Stomach smooth muscle (tissue), 2 donors: ENCODE measurements around the gene B4GALNT3.

Experiments used
- H3K27ac ChIP-seq: one replicate; pipeline ENCODE4 v1.7.0; 2013; ENCODE audit warnings: mild to moderate bottlenecking, low read length, inconsistent platforms
- H3K27me3 ChIP-seq, 2 donors: one replicate each; pipeline ENCODE4 v1.7.0; 2013; ENCODE audit warnings: low read length in 2 of 2; ENCODE audit not compliant: insufficient read depth in 2 of 2, control insufficient read depth in 1 of 2
- H3K36me3 ChIP-seq, 2 donors: one replicate each; pipeline ENCODE4 v1.7.0; 2013; ENCODE audit warnings: low read length in 2 of 2; ENCODE audit not compliant: control insufficient read depth in 2 of 2, insufficient read depth in 2 of 2
- H3K4me1 ChIP-seq: one replicate; pipeline ENCODE4 v1.7.0; 2013; ENCODE audit warnings: low read length; ENCODE audit not compliant: control insufficient read depth, insufficient read depth
- H3K4me3 ChIP-seq, 2 donors: one replicate each; pipeline ENCODE4 v1.7.0; 2013; ENCODE audit warnings: low read length in 2 of 2
- H3K9ac ChIP-seq, 2 donors: one replicate each; pipeline ENCODE4 v1.7.0; 2013; ENCODE audit warnings: low read length in 2 of 2, mild to moderate bottlenecking in 1 of 2
- H3K9me3 ChIP-seq, 2 donors: one replicate each; pipeline ENCODE4 v1.7.0; 2013; ENCODE audit warnings: low read length in 2 of 2; ENCODE audit not compliant: control insufficient read depth in 2 of 2
- donor health status: healthy.
- donor health status: Pancreatic carcinoma.

B4GALNT3 gene

DNA sequence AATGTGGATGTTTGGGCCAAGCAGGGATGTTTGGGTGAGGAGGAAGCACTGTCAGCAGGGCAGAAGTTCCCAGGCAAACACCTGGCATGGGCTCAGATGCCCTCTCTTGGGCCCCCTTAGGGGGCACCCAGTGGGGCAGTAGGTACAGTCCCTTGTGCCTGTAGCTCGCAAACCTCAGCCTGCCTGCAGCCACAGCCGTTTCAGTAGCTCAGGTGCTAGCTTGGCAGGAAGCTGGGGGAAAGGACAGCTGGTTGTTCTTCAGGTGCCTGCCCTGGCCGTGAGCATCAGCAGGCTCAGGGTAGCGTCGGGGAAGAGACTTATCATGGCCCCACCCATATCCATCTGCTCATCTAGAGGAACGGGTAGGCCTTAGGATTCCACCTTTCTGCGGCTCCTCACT lies 67.5 kb downstream of the B4GALNT3 start:
- Histone ChIP-seq H3K36me3 (no peaks in the 10 kb centered on the region), H3K4me1 (no peaks in the 10 kb centered on the region), H3K4me3 (no peak overlapping the region), H3K27ac (no peak overlapping the region), H3K9me3 (peaks cover 3% of the 10 kb centered on the region in 2 donors), H3K9ac (no peak overlapping the region), H3K27me3 (peaks cover 0 to 2% of the 10 kb centered on the region in 2 donors)

DNA sequence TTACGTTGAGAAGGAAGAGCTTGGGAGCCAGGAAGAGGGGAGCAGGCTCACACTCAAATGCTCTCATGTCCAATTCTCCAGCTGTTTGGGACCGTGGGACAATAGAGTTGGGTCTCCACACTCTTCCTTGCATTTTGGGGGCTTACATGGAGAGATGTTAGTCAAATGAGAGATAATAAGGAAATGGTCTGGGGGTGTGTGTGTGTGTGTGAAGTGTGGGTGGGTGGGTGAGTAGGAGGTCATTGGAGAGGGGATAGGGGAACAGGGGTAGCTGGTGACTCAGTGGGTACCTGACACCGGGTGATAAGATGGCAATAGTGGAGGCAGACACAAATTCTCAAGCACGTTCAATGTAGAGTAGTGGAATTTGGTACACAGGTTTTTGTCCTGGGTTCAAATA lies 68.0 kb downstream of the B4GALNT3 start:
- Histone ChIP-seq H3K36me3 (no peaks in the 10 kb centered on the region), H3K9ac (no peak overlapping the region), H3K4me1 (no peaks in the 10 kb centered on the region), H3K27ac (no peak overlapping the region), H3K4me3 (no peak overlapping the region), H3K27me3 (peaks cover 0 to 2% of the 10 kb centered on the region in 2 donors), H3K9me3 (peaks cover 4 to 8% of the 10 kb centered on the region in 2 donors)

DNA sequence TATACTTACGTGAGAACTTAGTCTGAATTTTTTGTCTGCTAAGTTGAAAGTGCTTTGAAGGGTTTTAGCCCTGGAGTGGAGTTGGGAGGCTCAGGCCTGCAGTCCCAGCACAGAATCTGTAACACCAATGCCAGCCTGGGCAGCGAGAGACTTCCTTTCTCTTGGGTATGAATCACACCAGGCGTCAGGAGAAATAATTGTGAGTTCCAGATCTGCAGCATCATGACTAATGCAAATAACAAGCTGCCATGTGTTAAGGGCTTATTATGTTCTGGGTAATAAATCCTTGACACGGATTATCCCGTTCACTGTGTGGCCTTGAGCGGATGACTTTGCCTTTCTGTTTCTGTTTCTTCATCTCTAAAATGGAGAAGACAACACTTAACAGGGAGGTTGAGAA lies 70.6 kb downstream of the B4GALNT3 start:
- H3K27ac ChIP-seq: no peak overlapping the region
- no peaks in the 10 kb centered on the region for H3K36me3 ChIP-seq
- H3K27me3 ChIP-seq: peaks cover 0 to 3% of the 10 kb centered on the region in 2 donors
- H3K4me1 ChIP-seq: no peaks in the 10 kb centered on the region
- no peak overlapping the region for H3K4me3 ChIP-seq
- peaks cover 4 to 10% of the 10 kb centered on the region in 2 donors for H3K9me3 ChIP-seq
- H3K9ac ChIP-seq: no peak overlapping the region

DNA sequence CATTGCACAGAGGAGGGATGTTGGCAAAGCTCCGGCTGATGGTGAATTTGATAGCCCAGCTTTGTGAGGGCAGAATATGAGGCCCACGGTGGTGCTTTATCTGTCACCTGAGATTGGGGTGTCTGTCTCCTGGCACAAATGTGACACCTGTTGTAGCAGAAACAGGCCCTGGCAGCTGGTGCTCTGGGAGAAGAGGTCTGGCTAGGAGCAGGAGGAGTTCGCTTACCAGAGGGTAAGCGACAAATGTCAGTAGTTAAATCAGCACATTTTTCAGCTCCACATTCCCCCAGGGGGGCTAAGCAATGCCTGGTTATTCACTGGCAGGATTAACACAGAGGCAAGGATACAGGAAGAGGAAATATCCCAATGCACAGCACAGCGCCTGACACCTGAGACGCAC lies 71.1 kb downstream of the B4GALNT3 start:
- no peak overlapping the region for H3K27ac ChIP-seq
- H3K4me3 ChIP-seq: no peak overlapping the region
- no peak overlapping the region for H3K9ac ChIP-seq

DNA sequence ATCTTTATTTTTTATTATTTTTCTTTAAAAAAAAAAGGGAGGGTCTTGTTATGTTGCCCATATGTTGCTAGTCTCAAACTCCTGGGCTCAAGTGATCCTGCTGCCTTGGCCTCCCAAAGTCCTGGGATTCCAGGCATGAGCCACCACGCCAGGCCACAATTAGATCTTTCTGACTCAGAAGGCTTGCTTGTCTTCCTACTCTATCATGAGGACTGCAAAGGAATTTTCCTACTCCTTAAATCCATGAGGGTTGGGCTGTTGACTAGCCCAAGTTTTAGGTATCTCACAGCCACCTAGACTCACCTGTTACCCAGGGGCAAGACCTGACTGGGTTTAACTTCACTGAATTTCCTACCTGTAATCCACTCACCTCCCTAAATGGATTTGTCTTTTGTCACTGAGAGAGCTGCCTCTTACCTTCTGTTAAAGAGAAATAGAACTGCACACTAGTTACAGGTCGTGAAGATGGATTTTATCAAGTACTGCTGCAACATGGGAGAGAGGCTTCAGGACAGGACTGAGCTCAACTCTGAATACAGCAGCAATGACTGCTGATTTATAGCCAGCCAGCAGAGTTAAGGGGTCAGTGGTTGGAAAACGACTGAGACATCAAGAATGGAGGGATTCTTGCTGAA lies 72.3 kb downstream of the B4GALNT3 start:
- peaks cover 4 to 10% of the 10 kb centered on the region in 2 donors for H3K9me3 ChIP-seq
- H3K27me3 ChIP-seq: peaks cover 0 to 2% of the 10 kb centered on the region in 2 donors
- no peak overlapping the region for H3K9ac ChIP-seq
- no peaks in the 10 kb centered on the region for H3K36me3 ChIP-seq
- no peaks in the 10 kb centered on the region for H3K4me1 ChIP-seq
- H3K4me3 ChIP-seq: no peak overlapping the region
- no peak overlapping the region for H3K27ac ChIP-seq

More for the DNA sequence above, 71.1 kb downstream of the B4GALNT3 start:
- Histone ChIP-seq H3K9me3 (peaks cover 4 to 10% of the 10 kb centered on the region in 2 donors), H3K36me3 (no peaks in the 10 kb centered on the region), H3K4me1 (no peaks in the 10 kb centered on the region), H3K27me3 (peaks cover 0 to 3% of the 10 kb centered on the region in 2 donors)

DNA sequence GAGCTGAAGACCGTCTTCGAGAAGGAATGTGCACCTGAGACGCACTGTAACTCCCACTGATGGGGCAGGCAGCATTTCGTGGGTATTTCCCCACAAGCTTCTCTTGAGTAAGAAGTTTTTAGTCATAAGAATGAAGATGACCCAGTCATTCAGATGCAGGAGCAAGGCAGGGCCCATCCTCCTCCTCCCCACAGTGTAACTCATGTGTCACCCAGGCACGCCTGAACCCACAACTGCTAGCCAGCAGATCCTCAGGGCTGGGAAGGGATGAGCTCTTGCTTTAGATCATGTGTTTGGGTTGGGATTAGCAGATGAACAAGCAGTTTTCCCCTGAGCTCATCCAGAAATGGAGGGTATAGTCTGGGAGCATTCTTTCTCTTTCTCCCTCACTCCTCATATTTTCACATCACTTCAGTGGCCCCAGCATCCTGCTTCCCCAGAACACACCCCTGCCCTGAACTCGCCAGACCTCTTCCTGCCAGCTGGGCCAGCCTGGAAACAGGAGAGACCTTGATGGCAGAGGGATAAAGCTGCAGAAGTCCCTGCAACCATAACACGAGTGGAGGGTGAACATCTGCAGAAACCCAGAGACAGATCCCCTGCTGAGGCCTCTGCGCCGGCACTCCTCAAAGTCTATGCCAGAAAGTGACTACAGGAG lies 73.3 kb downstream of the B4GALNT3 start:
- Histone ChIP-seq H3K27ac (no peak overlapping the region), H3K36me3 (no peaks in the 10 kb centered on the region), H3K27me3 (peaks cover 0 to 2% of the 10 kb centered on the region in 2 donors), H3K4me1 (no peaks in the 10 kb centered on the region), H3K4me3 (no peak overlapping the region), H3K9me3 (peaks cover 4 to 10% of the 10 kb centered on the region in 2 donors), H3K9ac (no peak overlapping the region)

DNA sequence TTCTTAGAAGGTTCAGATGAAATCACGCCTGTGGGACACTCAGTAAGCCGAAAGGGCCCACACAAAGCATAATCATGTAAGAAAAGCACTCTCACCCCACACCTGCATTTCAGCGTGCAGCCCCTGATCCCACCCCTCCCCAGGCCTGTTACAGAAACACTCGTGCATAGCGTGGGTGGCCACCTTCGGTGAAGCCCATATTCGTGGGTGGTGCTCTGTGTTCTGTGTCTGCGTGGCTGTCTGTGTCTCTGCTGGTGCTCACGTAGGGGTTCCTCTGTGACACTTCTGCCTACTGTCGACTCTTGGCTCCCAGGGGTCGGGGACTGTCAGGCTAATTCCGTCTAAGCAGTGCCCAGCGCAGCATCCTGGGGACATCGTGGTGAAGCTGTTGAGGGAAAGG lies 74.0 kb downstream of the B4GALNT3 start:
- no peaks in the 10 kb centered on the region for H3K36me3 ChIP-seq
- no peak overlapping the region for H3K9ac ChIP-seq
- peaks cover 4 to 10% of the 10 kb centered on the region in 2 donors for H3K9me3 ChIP-seq
- peaks cover 0 to 2% of the 10 kb centered on the region in 2 donors for H3K27me3 ChIP-seq
- H3K27ac ChIP-seq: no peak overlapping the region
- no peaks in the 10 kb centered on the region for H3K4me1 ChIP-seq
- no peak overlapping the region for H3K4me3 ChIP-seq

DNA sequence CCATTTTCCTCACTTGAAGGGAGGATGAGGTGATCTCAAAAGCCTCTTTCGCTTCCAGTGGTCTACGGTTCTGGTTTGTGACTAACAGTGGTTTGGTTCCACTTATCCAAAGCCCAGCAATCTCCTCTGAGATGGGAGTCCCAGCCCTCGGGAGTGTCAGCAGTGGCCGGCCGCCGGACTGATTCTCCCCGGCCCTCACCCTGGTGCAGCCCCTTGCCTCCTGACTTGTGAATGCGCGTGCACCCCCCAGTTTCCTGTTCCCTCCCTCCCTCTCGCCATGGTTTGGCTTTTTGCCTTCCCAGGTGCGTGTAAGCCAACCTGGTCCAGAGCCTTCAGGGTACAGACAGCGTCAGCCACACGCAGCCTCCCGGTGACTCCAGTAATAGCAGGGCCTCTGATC lies 74.5 kb downstream of the B4GALNT3 start:
- H3K4me1 ChIP-seq: no peaks in the 10 kb centered on the region
- H3K27ac ChIP-seq: no peak overlapping the region
- H3K4me3 ChIP-seq: no peak overlapping the region

DNA sequence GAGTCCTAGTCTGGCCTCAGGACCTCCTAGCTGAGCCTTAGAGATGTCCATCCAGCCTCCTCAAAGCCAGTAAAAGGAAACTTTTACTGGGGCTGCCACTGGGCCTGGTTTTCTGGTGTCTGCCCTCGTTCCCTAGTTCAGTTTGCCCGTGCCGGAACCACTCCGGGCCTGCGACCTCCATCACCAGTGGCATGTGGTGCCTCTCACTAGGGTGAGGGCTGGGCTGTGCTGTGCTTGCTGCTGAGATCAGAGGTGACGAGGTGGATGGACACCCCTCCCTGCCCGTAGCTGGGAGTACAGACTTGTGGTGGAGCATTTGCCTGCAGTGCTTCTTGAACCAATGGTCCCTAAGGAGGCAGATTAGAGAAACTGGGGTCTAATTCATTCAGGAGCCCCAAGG lies 75.7 kb downstream of the B4GALNT3 start:
- Histone ChIP-seq H3K36me3 (no peaks in the 10 kb centered on the region), H3K27ac (no peak overlapping the region), H3K9me3 (peaks cover 4 to 10% of the 10 kb centered on the region in 2 donors)

More for the DNA sequence above, 74.5 kb downstream of the B4GALNT3 start:
- Histone ChIP-seq H3K27me3 (peaks cover 0 to 2% of the 10 kb centered on the region in 2 donors), H3K9me3 (peaks cover 4 to 10% of the 10 kb centered on the region in 2 donors), H3K9ac (no peak overlapping the region), H3K36me3 (no peaks in the 10 kb centered on the region)

DNA sequence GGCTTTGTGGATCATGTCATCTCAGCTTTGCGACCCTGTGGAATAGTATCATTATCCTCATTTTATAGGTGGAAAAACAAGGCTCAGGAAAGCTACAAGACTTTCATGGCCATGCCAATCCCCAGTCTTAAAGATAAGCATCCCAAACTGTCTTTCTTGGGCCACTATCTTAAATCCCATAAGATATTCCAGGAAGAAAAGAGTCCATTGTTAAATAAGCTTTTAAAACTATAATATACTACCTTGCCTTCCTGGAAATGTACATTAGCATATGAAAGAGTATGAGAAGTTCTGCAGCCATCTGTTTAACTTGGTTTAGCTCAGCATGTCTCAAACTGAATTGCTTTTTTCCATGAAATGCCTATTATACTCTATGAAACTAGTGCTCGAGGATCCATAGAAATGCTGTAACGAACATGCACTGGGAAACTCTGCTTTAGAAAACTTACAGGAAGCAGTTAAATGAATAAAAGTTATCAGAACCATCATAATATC lies 77.1 kb downstream of the B4GALNT3 start:
- H3K9ac ChIP-seq: no peak overlapping the region
- no peak overlapping the region for H3K4me3 ChIP-seq
- H3K27me3 ChIP-seq: peaks cover 0 to 2% of the 10 kb centered on the region in 2 donors
- no peaks in the 10 kb centered on the region for H3K36me3 ChIP-seq
- no peaks in the 10 kb centered on the region for H3K4me1 ChIP-seq
- peaks cover 4 to 10% of the 10 kb centered on the region in 2 donors for H3K9me3 ChIP-seq
- no peak overlapping the region for H3K27ac ChIP-seq

More for the DNA sequence above, 75.7 kb downstream of the B4GALNT3 start:
- Histone ChIP-seq H3K4me1 (no peaks in the 10 kb centered on the region), H3K27me3 (peaks cover 0 to 2% of the 10 kb centered on the region in 2 donors), H3K4me3 (no peak overlapping the region), H3K9ac (no peak overlapping the region)

DNA sequence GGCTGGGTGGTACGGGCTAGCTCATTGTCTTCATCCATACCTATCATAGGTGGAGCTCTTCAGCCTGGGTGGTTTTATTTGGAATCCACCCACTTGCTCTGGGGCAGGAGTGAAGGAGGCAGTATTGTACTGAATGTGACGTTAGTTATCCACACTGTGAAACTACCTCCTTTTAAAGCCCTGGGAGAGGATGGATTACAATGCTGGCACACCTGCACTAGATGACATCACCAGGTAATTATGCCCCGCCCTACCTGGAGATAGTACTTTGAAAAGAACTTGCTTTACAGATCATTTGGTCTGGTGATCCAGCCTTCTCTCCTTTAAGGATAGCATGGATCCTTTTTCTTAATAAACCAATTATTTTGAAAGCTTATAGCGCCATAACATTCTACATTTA lies 78.0 kb downstream of the B4GALNT3 start:
- Histone ChIP-seq H3K36me3 (no peaks in the 10 kb centered on the region), H3K4me3 (no peak overlapping the region), H3K27ac (no peak overlapping the region), H3K27me3 (peaks cover 0 to 2% of the 10 kb centered on the region in 2 donors), H3K4me1 (no peaks in the 10 kb centered on the region), H3K9me3 (peaks cover 0 to 2% of the 10 kb centered on the region in 2 donors), H3K9ac (no peak overlapping the region)
